ENCODE results near the gene POLA2.

- TF ChIP-seq, protein P1, sequence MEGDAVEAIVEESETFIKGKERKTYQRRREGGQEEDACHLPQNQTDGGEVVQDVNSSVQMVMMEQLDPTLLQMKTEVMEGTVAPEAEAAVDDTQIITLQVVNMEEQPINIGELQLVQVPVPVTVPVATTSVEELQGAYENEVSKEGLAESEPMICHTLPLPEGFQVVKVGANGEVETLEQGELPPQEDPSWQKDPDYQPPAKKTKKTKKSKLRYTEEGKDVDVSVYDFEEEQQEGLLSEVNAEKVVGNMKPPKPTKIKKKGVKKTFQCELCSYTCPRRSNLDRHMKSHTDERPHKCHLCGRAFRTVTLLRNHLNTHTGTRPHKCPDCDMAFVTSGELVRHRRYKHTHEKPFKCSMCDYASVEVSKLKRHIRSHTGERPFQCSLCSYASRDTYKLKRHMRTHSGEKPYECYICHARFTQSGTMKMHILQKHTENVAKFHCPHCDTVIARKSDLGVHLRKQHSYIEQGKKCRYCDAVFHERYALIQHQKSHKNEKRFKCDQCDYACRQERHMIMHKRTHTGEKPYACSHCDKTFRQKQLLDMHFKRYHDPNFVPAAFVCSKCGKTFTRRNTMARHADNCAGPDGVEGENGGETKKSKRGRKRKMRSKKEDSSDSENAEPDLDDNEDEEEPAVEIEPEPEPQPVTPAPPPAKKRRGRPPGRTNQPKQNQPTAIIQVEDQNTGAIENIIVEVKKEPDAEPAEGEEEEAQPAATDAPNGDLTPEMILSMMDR (IDR thresholded peaks at IDR 0.05), result no peak
- no peak for TF ChIP-seq POLR2A (IDR thresholded peaks at IDR 0.05)
Observed at GRCh38 chr11:65300621-65301275, 39.0 kb downstream of the POLA2 start.

Data from heart left ventricle (tissue), 13 donors.